ENCODE results near the gene STX18. TPM values are rescaled to one million over a fixed set of nuclear protein-coding genes. Genes with fewer than 3 reads are reported as not detected.
"Not testable (repeated sequence)": the region's sequence is repeated elsewhere in the genome, so short reads cannot be mapped to it uniquely, and the experiment has no call there.

STX18 gene
- total RNA-seq, 6 donors from 2014 or later, result 23.7 to 48.1 (median 29.2) TPM

GRCh38 chr4:4518747-4519146 lies 23.1 kb downstream of the STX18 start:
- no peak overlapping the region for H3K27ac ChIP-seq
- H3K27me3 ChIP-seq, result no peaks in the 10 kb centered on the region
- DNase-seq, result no peak
- no peaks in the 10 kb centered on the region for H3K9me3 ChIP-seq
- H3K4me3 ChIP-seq, result no peak overlapping the region
- H3K4me1 ChIP-seq, result peaks cover 6 to 10% (median 8%) of the 10 kb centered on the region in 4 donors
- WGBS, 2 donors, result 90 to 93% methylated on average over 5 of the region's 5 CpGs
- no peaks in the 10 kb centered on the region for H3K36me3 ChIP-seq
- no peak for TF ChIP-seq CTCF (IDR thresholded peaks at IDR 0.05)
- TF ChIP-seq POLR2AphosphoS5 (IDR thresholded peaks at IDR 0.05), result no peak
- TF ChIP-seq EP300 (IDR thresholded peaks at IDR 0.05), result no peak
- TF ChIP-seq POLR2A (IDR thresholded peaks at IDR 0.05), result no peak
- ATAC-seq (ENCODE audit: low FRiP score in 2 of 2), result no peak

DNA sequence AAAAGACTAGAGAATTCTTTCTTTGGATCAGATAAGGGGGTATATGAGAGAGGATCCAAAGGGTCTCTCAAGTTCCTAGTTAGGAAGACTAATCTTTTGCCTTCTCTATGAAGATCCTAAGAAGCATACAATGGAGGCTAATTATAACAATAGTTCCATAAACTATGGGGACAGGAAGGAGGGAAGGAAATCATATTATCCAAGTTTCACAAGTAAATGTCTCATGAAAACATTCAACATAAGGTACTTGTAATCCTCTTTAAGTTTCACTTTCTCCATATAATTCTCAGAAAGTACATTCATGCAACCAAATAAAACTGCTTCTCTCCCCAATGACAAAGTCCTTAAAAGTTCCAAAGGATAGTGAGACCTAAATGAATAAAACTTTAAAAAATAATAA lies 27.1 kb downstream of the STX18 start:
- H3K27ac ChIP-seq, result no peak overlapping the region
- DNase-seq (no peak), ATAC-seq (ENCODE audit: low FRiP score in 2 of 2) (no peak)
- H3K36me3 ChIP-seq, result no peaks in the 10 kb centered on the region
- no peaks in the 10 kb centered on the region for H3K9me3 ChIP-seq
- H3K27me3 ChIP-seq, result no peaks in the 10 kb centered on the region
- H3K4me3 ChIP-seq, result no peak overlapping the region
- H3K4me1 ChIP-seq, result peaks cover 6 to 10% (median 8%) of the 10 kb centered on the region in 4 donors
- TF ChIP-seq POLR2A (IDR thresholded peaks at IDR 0.05) (no peak), POLR2AphosphoS5 (IDR thresholded peaks at IDR 0.05) (no peak), CTCF (IDR thresholded peaks at IDR 0.05) (no peak), EP300 (IDR thresholded peaks at IDR 0.05) (no peak)

GRCh38 chr4:4512282-4512681 lies 29.6 kb downstream of the STX18 start:
- no peak overlapping the region for H3K27ac ChIP-seq
- H3K9me3 ChIP-seq, result no peaks in the 10 kb centered on the region
- WGBS, 2 donors, result 81 to 86% methylated on average over 1 of the region's 1 CpG
- H3K4me1 ChIP-seq, result peaks cover 6 to 10% (median 8%) of the 10 kb centered on the region in 4 donors
- no peak for DNase-seq
- H3K27me3 ChIP-seq, result no peaks in the 10 kb centered on the region
- TF ChIP-seq CTCF (IDR thresholded peaks at IDR 0.05) (no peak), EP300 (IDR thresholded peaks at IDR 0.05) (no peak), POLR2AphosphoS5 (IDR thresholded peaks at IDR 0.05) (no peak), POLR2A (IDR thresholded peaks at IDR 0.05) (no peak)
- H3K36me3 ChIP-seq, result no peaks in the 10 kb centered on the region
- no peak for ATAC-seq (ENCODE audit: low FRiP score in 2 of 2)
- no peak overlapping the region for H3K4me3 ChIP-seq

- not testable (repeated sequence) for ATAC-seq (ENCODE audit: low FRiP score in 2 of 2)
Observed at GRCh38 chr4:4510641-4511040, 31.2 kb downstream of the STX18 start.

DNA sequence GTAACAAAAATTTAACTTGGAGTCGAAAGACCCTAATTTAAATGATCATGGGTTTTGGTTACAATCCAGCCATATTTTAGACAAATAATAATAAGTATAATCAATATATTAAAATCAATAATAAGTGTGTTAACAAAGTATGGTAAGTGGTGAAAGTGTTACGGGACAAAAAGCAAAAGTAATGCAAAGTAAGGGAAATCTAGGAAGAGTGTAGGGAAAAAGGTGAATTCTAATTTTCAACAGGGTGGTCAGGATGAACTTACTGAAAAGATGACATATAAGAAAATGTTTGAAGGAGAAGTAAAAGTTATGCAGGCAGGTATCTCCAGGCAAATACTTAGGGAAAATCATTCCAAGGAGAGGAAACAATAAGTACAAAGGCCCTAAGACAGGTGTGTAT lies 32.3 kb downstream of the STX18 start:
- H3K4me1 ChIP-seq, result peaks cover 2 to 7% (median 4%) of the 10 kb centered on the region in 4 donors
- H3K36me3 ChIP-seq, result no peaks in the 10 kb centered on the region
- H3K27me3 ChIP-seq, result no peaks in the 10 kb centered on the region
- no peaks in the 10 kb centered on the region for H3K9me3 ChIP-seq
- H3K4me3 ChIP-seq, result no peak overlapping the region
- TF ChIP-seq POLR2AphosphoS5 (IDR thresholded peaks at IDR 0.05) (no peak), POLR2A (IDR thresholded peaks at IDR 0.05) (no peak), EP300 (IDR thresholded peaks at IDR 0.05) (no peak), CTCF (IDR thresholded peaks at IDR 0.05) (no peak)
- 98 to 100% methylated on average over 2 of the region's 2 CpGs for WGBS, 2 donors
- no peak overlapping the region for H3K27ac ChIP-seq
- DNase-seq, result no peak
- ATAC-seq (ENCODE audit: low FRiP score in 2 of 2), result no peak

More at GRCh38 chr4:4510641-4511040, 31.2 kb downstream of the STX18 start:
- not testable (repeated sequence) for H3K4me3 ChIP-seq, H3K27ac ChIP-seq, DNase-seq, H3K36me3 ChIP-seq, H3K9me3 ChIP-seq, H3K27me3 ChIP-seq
- 93 to 95% methylated on average over 3 of the region's 3 CpGs for WGBS, 2 donors
- H3K4me1 ChIP-seq, result peaks cover 6 to 10% (median 8%) of the 10 kb centered on the region in 4 donors
